Parietal lobe (tissue), 1 donor: ENCODE data around the gene DRAXIN. TPM values are rescaled to one million over a fixed set of nuclear protein-coding genes. Genes with fewer than 3 reads are reported as not detected.

Experiments used
- total RNA-seq: library from RNA; depleted of rRNA; stranded (reverse); fragments of >200 nt; gene quantifications from one replicate; pipeline ENCODE4 v1.2.3, GENCODE V29; 2014

Gene DRAXIN, protein sequence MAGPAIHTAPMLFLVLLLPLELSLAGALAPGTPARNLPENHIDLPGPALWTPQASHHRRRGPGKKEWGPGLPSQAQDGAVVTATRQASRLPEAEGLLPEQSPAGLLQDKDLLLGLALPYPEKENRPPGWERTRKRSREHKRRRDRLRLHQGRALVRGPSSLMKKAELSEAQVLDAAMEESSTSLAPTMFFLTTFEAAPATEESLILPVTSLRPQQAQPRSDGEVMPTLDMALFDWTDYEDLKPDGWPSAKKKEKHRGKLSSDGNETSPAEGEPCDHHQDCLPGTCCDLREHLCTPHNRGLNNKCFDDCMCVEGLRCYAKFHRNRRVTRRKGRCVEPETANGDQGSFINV
- total RNA-seq, result 103 TPM

DNA sequence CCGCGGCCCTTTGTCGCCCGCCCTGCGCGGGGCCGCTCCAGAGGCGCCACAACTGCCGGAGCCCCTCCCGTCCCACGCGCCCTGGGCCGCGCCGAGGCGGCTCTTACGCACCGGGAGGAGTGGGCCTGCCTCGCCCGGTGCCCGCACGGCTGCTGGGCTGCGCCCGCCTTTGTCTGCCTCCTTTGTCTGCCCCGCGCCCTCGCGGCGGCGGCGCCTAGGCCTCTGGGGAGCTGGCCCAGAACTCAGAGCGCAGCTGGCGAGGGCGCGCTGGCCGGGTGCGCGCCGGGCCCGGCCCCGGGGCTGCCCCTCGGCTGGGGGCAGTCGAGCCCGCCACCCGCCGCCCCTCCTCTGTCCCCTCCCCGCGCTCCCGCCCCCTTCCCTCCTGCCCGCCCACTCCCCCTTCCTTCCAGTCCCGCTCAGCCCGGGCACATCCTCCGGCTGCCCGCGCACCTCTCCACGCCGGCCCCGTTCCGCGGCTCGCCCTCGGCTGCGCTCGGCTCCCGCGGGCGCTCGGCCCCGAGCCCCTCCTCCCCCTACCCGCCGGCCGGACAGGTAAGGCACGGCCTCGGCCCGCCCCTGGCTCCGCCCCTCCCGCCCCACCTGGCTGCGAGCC is at the start of gene DRAXIN:
Gene DRAXIN, plus strand, starts transcription at position 409 of the 613 bp plus-strand sequence. CDS start 14,549 bp downstream, outside the sequence.

DNA sequence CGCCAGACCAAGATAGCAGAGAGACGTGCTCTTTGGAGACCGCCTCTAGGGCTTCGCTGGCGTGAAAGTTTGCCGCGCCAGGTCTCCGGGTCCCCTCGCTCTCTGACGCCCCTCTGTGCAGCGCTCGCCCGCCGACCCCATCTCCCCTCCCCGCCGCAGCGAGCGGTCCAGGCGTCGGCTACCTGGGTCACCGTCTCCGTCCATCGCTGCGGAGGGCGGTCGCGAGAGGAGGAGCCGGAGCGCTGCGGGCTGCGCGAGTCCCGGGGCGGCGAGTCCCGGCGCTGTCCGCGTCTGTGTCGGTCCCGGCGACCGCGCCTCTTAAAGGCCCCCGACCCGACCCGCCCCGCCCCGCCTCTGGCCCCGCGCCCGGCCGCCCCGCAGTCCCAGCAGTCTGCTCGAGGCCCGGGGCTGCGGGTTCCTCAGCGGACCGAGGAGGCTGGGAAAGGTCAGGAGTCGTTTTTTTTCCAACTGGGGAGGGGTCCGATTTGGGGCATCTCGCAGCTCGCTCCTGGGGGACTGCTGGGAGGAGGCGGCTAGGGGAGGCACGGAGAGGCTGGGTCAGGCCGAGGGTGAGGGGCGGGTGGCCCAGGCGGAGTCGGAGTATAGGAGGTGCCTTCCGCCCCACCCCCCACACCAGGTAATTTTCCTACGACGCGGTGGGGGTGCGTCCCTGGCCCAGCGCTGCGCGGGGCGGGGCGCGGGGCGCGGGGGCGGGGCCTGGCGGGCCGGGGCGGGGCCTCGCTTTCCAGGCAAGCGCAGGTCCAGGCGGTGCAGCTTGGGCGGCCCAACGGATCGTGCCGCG is 37.2 kb upstream of the DRAXIN start, which contains the start of the genes FBXO2 and FBXO44:
Gene FBXO2, minus strand, starts transcription at position 293 of the 802 bp plus-strand sequence. Its CDS starts 89 bp downstream, at position 204.
Gene FBXO44, plus strand, starts transcription at position 741 of the 802 bp plus-strand sequence. CDS start 959 bp downstream, outside the sequence.

DNA sequence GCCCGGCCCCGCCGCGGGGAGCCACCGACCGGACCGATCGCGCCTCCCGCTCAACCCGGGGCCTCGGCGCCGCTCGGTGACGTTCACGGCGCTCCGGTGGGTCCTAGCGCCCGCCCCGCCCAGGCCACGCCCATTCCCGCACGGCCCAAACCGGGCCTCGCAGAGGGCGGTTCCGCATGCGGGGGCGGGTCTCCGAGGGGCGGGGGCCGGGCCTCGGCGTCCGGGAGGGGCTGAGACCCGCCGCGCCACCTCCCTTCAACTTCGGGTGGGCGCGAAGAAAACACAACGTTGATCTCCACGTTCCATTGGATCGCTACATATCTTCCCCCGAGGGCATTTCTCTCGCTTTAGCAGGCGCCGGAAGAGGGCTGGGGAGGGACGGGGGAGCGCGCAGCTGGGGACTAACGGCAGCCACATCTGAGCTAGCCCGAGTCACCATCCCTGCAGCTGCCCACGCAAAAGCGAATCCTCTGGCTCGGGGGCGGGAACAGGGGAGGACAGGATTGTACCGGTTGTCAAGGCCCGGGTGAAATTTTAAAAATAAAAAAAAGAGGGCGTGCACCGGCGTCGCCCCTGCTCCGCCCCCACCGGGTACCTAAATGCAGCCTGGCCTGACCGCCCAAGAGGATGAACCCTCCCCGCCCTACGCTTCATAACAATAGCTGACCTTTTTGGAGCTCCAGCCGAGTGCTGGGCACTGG is 10.3 kb upstream of the DRAXIN start, which contains the start of gene MAD2L2:
Gene MAD2L2, minus strand, starts transcription at position 78 of the 701 bp plus-strand sequence. CDS start 547 bp downstream, outside the sequence.

DNA sequence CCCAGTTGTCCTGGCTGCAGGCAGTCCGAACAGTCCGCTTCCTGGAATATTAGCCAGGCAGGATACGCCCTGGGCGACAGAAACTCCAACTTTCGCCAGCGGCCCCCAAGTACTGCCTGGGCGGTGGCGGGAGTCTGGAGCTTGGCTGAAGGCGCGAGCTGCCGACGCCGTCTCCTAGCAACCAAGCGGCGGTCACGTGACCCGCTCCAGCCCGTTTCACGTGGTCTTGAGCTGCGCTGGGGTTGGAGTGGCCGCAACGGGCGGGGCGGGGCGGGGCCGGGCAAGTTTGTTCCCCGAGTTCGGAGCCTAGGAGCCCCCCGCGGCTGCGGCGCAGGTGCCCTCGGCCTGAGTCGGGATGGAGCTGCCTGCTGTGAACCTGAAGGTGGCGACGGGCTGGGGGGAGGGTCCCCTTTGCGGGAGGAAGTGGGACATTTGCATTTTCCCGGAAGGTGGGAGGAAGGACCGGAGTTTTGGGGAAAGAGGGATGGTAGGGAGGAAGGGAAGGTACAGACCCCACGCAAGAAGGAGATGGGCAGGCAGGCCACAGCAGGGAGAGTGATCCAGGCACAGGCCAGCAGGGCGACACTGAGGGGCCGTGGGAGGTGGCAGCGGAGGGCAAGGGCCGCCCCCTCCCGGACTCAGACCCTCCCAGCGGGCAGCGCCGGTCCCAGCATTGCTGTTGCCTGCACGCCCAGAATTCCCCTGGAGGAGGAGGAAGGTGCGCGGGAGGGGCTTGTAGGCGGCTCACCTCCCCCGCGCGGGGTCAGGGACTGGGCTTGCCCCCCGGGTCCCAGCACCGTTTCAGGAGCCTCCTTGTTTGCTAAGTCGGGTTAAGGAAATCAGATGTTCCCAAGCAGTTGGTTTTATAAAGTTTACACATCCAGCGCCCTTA is 44.6 kb downstream of the DRAXIN start, which contains the start of gene AGTRAP:
Gene AGTRAP, plus strand, starts transcription at position 283 of the 892 bp plus-strand sequence. Its CDS starts 73 bp downstream, at position 356.

DNA sequence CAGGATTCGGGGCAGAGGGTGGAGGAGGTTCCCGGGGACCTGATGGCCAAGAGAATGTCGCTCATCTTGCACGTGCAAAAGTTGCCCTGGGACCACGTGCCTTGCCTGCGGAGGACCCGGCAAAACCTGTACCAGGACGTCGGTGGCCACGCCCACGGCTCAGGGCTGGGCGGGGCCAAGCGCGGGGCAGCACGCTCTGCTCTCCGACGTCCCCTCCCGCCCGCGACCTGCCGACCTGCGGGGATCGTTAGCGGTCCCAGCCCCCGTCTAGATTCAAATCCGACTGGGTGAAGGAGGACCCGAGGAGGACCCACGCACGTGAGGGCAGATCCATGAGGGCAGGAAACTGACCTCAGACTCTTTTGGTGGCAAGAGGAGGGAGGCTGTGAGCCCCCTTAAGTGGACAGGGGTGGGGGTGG is 70.5 kb downstream of the DRAXIN start, which contains the start of gene C1orf167:
Gene C1orf167, plus strand, starts transcription at position 206 of the 419 bp plus-strand sequence. CDS start 2,208 bp downstream, outside the sequence.

Other genes with a start within 250 kb of the DRAXIN start
- 74.5 TPM for gene DISP3, start 212.6 kb upstream of the DRAXIN start, total RNA-seq
- 1.9 TPM for gene FBXO2, start 37.3 kb upstream of the DRAXIN start, total RNA-seq
- 42.3 TPM for gene FBXO44, start 36.8 kb upstream of the DRAXIN start, total RNA-seq
- 4.7 TPM for gene FBXO6, start 27.5 kb upstream of the DRAXIN start, total RNA-seq
- 65.7 TPM for gene MAD2L2, start 10.6 kb upstream of the DRAXIN start, total RNA-seq
- gene AGTRAP, start 44.4 kb downstream of the DRAXIN start, total RNA-seq, result 3.8 TPM
- gene C1orf167, start 70.5 kb downstream of the DRAXIN start, total RNA-seq, result not detected
- 45.1 TPM for gene MTHFR, start 114.3 kb downstream of the DRAXIN start, total RNA-seq
- gene CLCN6, start 114.5 kb downstream of the DRAXIN start, total RNA-seq, result 29.7 TPM
- gene NPPA, start 156.1 kb downstream of the DRAXIN start, total RNA-seq, result not detected
- not detected for gene NPPB, start 167.2 kb downstream of the DRAXIN start, total RNA-seq
- gene KIAA2013, start 234.7 kb downstream of the DRAXIN start, total RNA-seq, result 19.1 TPM
- 16.9 TPM for gene PLOD1, start 243.0 kb downstream of the DRAXIN start, total RNA-seq